GM12875 (cell line): ENCODE measurements around the gene C2CD3.
"Not testable (repeated sequence)": the region's sequence is repeated elsewhere in the genome, so short reads cannot be mapped to it uniquely, and the experiment has no call there.

Experiments
- H3K4me3 ChIP-seq: one replicate; pipeline ENCODE4 v1.5.1; 2011; ENCODE audit warnings: low read depth, low read length, control low read depth
- TF ChIP-seq, protein P1 (sequence below): IDR thresholded peaks from 2 replicates; pipeline ENCODE4 v1.5.1; 2011; ENCODE audit warnings: low read depth, mild to moderate bottlenecking, control low read depth, inconsistent platforms, low read length, moderate library complexity, borderline replicate concordance; ENCODE audit not compliant: insufficient read depth

The C2CD3 gene

DNA sequence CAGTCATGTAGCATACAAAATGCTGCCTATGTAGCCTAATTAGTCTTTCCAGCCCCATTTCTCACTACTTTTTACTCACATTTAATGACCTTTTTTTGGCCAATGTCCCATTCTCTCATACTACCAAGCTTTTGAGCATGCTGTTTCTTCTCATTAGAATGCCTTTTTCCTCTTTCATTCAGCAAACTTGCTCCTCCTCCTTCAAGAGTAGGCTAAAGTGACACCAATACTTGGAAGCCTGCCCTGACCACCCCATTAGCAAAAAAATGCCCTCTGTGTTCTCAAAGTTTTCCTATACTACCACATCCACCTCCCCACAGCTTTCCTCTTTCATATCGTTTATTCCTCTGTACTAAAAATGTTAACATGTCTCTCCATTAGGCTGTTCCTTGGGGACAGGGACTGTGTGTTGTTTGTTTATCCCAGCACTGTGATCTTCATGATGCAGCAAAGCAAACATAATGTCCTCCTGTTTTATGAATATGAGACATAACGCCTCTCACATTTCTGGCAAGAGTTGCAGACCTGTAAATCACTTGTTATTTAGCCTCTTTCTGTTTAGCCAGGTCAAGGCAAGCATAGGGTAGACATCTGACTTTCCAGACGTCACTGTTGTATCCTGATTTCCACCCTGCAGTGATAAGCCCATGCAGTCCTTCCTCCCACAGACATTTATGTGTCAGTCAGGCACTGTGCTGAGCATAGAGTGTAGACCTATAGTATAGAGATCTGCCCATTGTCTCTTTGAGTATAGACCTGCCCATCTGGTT, 99.9 kb downstream of the C2CD3 start:
- H3K4me3 ChIP-seq: no peak overlapping the region
- TF ChIP-seq, protein P1, sequence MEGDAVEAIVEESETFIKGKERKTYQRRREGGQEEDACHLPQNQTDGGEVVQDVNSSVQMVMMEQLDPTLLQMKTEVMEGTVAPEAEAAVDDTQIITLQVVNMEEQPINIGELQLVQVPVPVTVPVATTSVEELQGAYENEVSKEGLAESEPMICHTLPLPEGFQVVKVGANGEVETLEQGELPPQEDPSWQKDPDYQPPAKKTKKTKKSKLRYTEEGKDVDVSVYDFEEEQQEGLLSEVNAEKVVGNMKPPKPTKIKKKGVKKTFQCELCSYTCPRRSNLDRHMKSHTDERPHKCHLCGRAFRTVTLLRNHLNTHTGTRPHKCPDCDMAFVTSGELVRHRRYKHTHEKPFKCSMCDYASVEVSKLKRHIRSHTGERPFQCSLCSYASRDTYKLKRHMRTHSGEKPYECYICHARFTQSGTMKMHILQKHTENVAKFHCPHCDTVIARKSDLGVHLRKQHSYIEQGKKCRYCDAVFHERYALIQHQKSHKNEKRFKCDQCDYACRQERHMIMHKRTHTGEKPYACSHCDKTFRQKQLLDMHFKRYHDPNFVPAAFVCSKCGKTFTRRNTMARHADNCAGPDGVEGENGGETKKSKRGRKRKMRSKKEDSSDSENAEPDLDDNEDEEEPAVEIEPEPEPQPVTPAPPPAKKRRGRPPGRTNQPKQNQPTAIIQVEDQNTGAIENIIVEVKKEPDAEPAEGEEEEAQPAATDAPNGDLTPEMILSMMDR: no peak

DNA sequence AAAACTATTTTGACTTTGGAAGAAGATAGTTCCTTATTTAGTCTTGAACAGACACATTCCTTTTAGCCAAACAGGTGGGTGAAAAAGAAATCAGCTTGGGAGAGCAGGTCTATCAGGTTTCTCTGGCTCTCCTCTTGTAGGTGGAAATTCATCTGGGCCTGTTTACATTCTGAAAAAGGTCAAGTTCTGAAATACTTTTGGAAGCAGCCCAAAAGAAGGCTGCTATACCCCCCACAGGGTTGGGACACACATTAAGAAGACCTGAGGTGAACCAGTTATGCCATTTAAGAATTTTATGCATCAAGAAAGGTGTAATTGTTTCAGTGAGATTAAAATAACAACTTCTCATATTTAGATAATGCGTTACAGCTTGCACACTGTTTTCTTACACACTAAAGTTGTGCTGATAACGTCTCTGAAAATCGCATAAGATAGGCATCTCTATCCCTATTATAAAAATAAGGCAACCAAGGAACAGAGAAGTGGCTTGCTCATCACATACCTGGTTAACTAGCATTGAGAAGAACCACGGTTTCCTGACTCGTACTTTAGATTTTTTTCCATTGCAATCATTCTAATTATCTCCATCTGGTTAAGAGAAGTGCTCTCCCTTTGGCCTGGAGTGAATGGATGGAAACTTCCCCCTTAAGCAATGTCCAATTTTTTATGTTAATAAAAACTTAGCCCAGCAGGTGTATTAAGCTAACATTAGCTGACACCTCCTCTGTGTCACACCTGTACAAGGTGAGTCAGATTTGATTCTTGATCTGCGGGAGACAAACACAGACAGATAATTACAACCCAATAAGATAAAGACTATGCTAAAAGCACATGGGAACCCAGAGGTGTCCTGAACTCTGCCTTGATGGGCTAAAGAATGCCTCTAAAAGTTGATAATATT, 101.4 kb downstream of the C2CD3 start:
- no peak overlapping the region for H3K4me3 ChIP-seq
- TF ChIP-seq, protein P1: no peak

DNA sequence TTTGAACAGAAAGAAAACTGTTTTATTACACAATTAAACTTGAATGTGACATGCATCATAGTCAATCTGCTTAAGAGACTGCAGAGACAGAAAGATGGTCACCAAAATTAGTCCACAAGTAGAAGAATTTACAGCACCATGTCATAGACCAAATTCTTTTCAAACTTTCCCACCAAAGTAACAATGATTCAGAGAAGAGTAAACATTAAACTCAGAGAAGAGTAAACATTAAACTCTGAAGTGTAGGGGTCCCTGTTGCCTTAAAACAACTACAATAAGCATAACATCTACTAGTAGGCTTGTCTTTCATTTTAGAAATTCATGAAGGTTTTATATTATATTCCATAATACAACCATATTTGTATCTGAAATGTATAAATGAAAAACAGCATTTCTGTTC, 104.1 kb downstream of the C2CD3 start:
- H3K4me3 ChIP-seq: not testable (repeated sequence)

DNA sequence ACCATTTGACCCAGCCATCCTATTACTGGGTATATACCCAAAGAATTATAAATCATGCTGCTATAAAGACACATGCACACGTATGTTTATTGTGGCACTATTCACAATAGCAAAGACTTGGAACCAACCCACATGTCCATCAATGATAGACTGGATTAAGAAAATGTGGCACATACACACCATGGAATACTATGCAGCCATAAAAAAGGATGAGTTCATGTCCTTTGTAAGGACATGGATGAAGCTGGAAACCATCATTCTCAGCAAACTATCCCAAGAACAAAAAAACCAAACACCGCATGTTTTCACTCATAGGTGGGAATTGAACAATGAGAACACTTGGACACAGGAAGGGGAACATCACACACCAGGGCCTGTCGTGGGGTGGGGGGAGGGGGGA, 105.3 kb downstream of the C2CD3 start:
- not testable (repeated sequence) for H3K4me3 ChIP-seq

DNA sequence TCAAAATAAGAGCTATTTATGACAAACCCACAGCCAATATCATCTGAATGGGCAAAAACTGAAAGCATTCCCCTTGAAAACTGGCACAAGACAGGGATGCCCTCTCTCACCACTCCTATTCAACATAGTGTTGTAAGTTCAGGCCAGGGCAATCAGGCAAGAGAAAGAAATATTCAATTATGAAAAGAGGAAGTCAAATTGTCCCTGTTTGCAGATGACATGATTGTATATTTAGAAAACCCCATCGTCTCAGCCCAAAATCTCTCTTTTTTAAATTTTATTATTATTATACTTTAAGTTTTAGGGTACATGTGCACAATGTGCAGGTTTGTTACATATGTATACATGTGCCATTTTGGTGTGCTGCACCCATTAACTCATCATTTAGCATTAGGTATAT, 107.2 kb downstream of the C2CD3 start:
- not testable (repeated sequence) for H3K4me3 ChIP-seq

DNA sequence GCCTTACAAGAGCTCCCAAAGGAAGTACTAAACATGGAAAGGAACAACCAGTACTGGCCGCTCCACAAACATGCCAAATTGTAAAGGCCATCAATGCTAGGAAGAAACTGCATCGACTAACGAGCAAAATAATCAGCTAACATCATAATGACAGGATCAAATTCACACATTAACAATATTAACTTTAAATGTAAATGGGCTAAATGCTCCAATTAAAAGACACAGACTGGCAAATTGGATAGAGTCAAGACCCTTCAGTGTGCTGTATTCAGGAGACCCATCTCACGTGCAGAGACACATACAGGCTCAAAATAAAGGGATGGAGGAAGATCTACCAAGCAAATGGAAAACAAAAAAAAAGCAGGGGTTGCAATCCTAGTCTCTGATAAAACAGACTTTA, 109.2 kb downstream of the C2CD3 start:
- not testable (repeated sequence) for H3K4me3 ChIP-seq

DNA sequence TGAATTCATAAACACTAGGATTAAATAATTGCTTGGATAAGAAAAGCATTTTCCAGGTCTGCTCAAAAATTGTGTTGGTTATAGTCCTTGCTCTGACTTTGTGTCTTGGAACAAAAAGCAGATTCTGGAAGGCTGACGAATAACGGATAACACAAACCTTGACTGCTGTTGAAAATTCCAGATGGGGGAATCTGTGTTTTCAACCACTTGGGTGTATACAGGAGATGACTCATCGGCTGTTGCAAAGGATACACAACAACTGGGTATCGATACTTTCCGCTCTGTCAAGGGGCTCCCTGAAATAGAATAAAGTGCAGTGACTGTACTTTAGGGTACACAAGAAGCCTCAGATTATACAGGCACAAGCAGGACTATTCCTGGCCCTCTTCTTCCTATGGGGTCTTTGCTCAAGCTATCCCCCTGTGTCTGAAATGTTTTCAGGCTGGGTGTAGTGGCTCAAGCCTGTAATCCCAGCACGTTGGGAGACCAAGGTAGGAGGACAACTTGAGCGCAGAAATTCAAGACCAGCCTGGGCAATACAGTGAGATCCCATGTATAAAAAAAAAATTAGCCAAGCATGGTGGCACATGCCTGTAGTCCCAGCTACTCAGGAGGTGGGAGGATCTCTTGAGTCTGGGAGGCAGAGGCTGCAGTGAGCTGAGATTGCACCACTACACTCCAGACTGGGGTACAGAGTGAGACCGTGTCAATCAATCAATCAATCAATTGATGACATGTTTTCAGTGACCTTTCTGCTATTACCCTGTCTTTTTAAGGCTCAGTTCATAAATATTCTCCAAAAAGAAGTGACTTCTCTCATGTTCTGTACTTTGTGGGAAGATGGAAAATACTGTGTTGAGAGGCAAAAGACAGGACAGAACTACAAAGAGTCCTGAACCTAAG, 113.3 kb downstream of the C2CD3 start:
- TF ChIP-seq, protein P1: no peak
- H3K4me3 ChIP-seq: no peak overlapping the region

DNA sequence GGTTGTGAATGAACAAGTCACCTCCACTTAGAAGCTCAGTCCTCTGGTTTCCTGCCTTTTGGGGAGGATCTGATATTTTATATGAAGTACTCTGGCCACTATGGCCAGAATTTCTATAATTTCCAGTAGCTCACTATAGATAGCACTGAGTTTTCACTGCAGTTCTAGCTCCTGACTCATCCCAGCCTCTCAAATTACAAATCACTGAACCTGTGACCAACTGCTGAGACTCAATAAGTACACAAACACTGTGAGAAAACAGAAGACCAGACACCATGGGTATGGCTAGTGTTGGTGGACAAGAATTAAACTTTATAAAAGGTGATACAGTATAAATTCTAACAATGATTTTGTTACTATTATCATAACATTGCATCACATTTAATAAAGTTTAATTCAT, 114.9 kb downstream of the C2CD3 start:
- TF ChIP-seq, protein P1: no peak
- no peak overlapping the region for H3K4me3 ChIP-seq

DNA sequence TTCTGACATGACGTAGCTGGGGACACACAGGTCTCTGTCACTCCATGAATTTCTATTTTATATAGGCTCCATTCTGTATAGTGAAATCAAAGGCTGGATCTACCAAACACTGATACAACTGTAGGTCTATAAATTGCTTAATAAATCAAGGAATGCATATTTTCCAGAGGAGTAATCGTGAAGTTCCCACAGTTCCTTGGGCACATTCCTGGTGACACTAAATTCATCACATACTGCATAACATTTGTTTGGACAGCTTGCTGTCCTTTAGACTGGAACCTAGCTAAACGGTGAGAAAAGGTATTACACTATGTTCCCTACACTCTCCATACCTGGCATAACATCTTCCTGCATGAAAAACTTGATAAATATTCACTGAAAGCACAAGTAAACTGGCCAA, 120.3 kb downstream of the C2CD3 start:
- H3K4me3 ChIP-seq: no peak overlapping the region
- TF ChIP-seq, protein P1: no peak
